GM18951 (cell line): ENCODE data around the gene TCL1A.
"Not testable (repeated sequence)": the region's sequence is repeated elsewhere in the genome, so short reads cannot be mapped to it uniquely, and the experiment has no call there.

Experiments used
- POLR2A ChIP-seq: IDR thresholded peaks from 4 replicates; pipeline ENCODE4 v1.6.1; 2011; ENCODE audit warnings: mild to moderate bottlenecking; ENCODE audit not compliant: insufficient read length, insufficient read depth; ENCODE audit errors: extremely low read depth
- in situ Hi-C: fragments of 300-500 bp; cut with MboI; formaldehyde crosslinking; loops from one replicate; pipeline ENCODE4 v1.12.0; 2022; ENCODE audit warnings: low sequenced_read_pairs, mixed read lengths, inconsistent platforms; ENCODE audit not compliant: unreplicated experiment

Gene TCL1A, protein sequence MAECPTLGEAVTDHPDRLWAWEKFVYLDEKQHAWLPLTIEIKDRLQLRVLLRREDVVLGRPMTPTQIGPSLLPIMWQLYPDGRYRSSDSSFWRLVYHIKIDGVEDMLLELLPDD

DNA sequence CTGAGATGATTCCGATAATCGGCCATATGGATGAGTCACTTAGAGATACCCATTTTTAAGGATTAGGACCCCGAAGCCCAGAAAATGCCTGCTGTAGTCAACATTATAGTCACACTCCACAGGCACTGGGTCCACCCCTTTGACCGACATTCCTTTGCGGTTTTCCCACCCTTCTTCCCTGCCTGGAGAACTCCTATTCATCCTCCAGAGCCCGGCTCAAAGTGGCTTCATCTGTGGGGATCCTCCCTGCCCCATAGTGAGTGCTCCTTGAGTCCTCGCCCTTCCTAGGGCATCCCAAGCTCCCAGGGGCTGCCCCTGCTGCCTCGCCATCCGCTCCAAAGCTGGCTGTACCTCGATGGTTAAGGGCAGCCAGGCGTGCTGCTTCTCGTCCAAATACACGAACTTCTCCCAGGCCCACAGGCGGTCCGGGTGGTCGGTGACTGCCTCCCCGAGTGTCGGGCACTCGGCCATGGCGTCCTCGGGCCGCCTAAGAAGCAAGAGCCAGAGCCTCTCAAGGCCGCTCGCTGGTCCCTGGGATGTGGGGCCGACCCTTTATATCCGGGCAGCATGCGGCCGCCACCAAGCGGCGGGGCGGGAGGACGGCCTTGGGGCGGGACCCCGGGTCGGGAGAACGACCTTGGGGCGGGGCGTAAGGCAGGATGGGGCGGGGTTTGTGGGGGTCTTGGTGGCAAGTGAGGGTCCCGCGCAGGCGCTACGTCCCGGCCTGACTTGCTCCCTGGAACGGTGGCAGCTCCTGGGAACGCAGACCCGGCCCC is at the start of gene TCL1A:
Gene TCL1A (minus strand): TSS at position 530 of the 776 bp plus-strand sequence. CDS start 59 bp downstream, at position 471.
- in situ Hi-C loops, result no loop called here
- TF ChIP-seq POLR2A, result peak; percentile 99

DNA sequence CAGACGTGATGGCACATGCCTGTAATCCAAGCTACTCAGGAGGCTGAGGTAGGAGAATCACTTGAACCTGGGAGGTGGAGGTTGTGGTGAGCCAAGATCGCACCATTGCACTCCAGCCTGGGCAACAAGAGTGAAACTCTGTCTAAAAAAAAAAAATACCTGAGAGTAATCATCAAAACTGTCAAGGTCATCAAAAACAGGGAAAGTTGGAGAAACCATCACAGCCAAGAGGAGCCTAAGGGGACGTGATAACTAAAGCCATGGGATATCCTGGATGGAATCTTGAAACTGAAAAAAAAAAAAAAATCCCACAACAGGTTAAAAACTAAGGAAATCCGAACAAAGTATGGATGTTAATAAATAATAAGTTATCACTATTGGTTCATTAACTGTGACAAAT is 49.1 kb upstream of the TCL1A start:
- in situ Hi-C loops, result not testable (repeated sequence)

DNA sequence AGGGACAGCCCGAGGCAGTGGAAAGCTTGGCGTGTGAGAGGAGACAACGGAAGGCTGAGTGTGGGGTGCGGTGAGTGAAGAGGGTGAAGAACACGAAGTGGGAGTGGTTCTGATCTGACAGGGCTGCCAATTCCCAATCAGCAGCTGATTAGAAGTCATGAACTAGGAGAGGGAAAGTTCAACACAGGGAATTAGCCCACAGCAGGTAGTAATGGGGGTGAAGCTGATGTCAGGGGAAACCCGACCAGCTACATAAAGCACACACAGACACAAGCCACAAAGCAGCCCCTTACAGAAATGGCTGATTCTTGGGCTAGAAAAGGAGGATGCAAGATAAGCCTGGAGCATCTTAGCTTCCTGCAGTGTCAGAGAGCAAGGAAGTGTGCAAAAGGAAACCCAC is 47.5 kb upstream of the TCL1A start:
- in situ Hi-C loops, result no loop called here
- no peak for TF ChIP-seq POLR2A

DNA sequence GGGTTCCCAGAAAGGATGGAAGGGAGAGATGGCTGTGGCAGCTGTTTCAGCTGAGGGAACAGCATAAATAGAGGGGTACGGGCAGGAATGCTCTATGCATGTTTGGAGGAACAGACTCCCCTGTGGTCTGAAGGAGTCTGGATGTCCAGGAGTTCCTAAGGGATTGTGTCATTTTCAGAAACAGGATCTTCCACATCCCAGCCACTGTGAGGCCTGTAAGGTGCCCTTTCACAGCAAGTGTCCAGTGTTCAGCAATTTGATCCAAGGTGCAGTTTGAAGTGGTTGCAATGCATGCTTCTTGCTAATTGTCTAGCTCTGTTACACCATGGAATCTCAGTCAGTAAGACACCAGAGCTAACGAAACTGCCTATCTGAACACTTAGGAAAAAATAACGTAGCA is 46.7 kb upstream of the TCL1A start:
- in situ Hi-C loops, result no loop called here
- TF ChIP-seq POLR2A, result no peak

DNA sequence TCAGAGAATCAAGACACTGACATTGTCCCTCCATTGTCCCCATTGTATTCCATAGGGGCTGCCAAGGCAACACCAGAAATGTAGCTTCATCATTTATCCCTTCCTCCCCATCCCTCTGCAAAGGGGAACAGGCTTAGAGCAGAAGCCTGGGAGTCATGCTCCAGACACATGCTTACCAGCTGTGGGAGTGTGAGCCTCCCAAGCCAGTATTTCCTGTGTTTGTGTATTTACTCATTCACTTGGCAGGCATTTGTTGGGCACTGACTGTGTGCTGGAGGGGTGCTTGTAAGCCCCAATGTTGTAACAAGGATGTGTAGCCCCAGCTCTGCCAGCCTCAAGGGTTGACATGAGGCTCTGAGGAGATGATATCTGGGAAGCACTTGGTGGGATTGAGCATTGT is 46.0 kb upstream of the TCL1A start:
- no peak for TF ChIP-seq POLR2A
- in situ Hi-C loops, result no loop called here

DNA sequence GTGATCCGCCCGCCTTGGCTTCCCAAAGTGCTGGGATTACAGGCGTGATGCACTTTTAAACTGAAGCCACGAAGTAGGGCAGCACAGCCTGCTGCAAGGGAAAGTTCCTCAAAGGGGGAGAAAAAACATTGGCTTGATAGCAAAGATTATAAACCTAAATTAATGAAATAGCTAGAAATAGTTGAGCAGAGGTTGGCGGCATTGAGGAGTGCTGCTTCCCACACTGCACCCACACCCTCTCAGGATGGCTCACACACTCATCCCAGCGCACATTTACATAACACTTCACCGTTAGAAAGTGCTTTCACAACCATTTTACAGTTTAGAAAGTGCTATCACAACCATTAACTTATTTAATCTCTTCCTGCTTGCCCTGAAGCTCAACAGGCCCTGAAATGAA is 44.4 kb upstream of the TCL1A start:
- in situ Hi-C loops, result no loop called here
- TF ChIP-seq POLR2A, result no peak

DNA sequence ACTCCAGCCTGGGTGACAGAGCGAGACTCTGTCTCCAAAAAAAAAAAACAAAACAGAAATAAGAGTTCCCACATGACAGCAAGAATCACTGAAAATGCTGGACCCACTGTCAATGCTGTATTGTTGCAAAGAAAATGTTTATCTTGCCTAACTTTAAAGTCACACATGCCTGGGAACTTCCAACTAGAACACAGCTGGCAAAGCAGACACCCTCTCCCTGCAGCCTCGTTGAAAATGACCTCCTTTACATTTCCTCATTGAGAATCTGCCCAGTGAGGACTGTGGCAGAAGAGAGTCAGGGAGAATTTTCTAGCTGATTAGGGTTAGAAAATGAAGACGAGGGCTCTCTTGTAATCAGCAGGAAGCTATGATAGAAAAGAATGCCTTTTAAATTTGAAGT is 42.8 kb upstream of the TCL1A start:
- no peak for TF ChIP-seq POLR2A
- in situ Hi-C loops, result no loop called here

DNA sequence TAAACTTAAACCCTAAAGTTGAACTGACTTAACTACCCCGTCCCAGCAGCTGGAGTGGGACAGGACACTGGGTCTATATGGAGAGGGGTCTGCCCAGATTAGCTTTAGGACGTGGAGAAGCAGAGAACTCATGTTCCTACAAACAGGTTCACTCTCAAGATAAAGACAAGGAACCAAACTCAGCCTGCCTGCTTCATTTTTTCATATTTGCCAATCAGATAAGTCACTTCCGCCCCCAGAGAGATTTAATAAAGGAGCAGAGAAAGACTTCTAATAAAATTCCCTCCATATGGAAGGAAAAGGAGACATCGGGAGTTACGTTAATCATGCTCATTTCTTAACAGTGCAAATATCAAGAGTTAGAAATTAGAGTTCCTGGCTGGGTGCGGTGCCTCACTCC is 42.2 kb upstream of the TCL1A start:
- in situ Hi-C loops, result no loop called here
- TF ChIP-seq POLR2A, result no peak

DNA sequence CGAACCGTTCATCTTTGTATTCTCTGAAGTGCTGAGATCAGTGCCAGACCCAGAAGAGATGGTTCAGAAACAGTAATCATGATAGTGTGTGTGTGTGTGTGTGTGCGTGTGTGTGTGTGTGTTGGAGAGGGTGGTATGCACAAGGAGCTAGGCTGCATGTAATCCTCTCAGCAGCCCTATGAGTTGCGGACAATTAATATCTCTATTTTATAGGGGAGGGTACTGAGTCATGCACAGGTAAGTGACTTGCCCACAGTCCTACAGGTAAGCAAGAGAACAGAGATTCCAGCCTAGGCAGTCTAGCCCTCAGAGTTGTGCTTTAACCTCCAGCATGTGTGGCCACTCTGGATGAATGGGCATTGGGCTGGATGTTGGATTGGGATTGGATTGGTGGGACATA is 27.9 kb upstream of the TCL1A start:
- in situ Hi-C loops, result no loop called here
- no peak for TF ChIP-seq POLR2A

DNA sequence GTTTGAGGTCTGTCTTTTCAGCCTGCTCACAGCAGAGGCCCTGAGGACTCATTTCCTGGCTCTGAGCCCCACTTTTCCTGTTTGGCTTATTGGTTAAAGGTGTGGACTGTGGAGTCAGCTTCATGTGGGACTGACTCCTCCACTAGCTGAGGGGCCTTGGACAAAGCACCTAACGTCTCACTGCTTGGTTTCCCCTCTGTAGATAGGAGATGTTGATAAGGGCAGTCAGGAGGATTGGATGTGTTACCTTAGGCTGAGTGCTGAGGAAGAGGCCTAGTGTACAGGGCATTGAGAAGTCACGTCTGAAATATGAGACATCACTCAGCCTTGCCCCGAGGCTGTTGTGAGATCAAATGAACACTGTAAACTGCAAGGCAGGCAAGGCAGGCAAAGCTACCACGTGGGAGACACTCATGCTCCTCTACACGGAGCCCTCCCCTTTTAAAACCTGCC is 27.1 kb upstream of the TCL1A start:
- TF ChIP-seq POLR2A, result no peak
- in situ Hi-C loops, result no loop called here

DNA sequence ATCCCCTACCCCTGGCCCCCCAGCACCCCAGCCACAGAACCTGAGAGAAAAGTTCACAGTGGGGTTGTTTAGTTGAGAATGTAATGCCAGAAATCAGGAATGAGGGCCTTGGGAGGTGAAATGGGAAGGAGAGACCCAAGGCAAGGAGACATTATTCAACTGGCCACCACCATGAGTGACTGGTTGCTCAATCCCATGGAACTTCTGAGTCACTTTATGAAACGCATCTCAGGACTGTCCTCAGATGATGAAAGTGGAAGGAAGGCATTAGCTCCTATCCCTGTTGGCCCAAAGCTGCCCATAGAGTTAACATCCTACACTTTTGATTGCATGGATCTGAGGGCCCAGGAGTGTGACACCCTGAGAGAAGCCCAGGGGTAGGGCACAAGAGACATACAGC is 25.4 kb upstream of the TCL1A start:
- no peak for TF ChIP-seq POLR2A

DNA sequence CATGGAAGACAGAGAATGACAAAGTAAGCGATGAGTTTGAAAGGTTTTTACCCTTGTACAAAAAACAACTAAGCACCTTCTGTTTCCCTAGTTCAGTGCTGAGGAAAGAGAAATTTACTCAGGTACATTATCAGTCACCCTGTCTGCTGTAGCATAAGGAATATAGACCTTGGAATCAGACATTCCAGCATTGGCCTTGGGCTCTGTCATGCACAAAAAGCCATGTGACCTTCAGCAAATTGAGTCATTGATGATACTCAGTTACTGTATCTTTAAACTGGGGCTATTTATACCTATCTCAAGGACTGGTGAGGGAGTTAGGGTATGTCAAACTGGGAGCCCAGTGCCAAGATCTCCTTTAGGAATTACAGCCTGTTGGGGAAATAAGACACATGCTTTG is 19.3 kb upstream of the TCL1A start:
- no peak for TF ChIP-seq POLR2A
- in situ Hi-C loops, result no loop called here

More for the DNA sequence above, 25.4 kb upstream of the TCL1A start:
- in situ Hi-C loops, result no loop called here

DNA sequence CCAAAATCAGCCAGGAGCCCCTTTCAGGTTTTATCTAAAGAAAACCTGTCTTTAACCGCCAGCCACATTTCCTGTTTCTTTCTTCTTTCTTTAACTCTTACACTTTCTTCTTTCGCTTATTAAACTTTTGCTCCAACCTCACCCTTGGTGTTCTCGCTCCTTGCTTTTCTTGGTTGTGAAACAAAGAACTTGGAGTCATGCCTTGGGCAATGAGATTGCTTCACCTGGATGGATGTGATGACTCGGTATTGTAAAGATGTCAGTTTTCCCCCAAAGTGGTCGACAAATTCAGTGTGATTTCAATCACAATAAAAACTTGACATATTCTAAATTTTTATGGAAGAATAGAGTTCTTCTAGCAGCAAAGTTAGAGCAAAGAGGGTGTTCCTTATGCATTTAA is 16.2 kb upstream of the TCL1A start:
- TF ChIP-seq POLR2A, result no peak

DNA sequence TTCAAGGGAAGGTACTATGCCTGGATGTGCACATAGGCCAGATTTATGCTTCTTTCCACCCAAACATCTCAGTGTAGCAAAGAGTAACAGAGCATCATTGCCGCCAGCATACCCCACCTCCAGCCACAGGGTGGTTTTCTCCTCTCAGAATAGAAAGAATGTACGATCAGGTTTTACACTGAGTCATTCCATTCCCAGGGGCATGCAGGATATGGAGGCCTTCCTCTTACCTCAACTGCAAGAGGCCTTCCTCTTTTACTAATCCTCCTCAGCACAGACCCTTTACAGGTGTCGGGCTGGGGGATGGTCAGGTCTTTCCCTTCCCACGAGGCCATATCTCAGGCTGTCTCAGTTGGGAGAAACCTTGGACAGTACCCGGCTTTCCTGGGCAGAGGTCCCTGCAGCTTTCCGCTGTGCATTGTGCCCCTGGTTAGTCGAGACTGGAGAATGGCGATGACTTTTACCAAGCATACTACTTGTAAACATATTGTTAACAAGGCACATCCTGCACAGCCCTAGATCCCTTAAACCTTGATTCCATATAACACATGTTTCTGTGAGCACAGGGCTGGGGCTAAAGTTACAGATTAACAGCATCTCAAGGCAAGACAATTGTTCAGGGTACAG is 15.6 kb upstream of the TCL1A start:
- in situ Hi-C loops, result not testable (repeated sequence)

More for the DNA sequence above, 16.2 kb upstream of the TCL1A start:
- in situ Hi-C loops, result no loop called here

DNA sequence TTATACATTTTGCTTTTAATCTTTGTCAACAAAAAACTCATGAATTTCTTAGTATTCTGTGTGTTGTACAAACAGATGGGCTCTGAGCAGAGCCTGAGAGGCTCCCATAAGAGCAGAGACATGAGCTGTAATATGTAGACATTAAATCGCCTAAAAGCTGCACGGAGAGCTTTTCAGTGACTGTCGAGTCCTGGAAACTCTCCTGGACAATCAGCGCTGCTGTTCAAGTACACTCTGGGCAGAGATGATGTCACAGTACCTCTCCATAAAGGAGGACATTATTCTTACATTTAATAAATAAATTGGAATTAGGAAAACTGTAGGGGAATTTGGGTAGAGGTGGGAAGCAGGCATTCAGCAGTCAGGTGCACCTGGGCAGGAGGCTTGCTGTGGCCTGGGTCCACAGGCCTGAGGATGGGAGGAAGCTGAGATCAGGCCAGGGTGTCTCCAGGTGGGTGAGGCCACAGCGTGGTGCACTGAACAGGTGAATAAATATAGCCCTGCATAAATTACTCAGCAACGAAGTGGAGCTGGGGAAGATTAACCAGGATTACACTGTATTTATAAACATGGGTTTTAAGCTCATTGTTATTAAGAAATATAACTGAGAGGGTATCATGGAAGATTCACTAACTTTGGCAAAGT is 13.3 kb upstream of the TCL1A start:
- TF ChIP-seq POLR2A, result no peak
- in situ Hi-C loops, result no loop called here
